Activated CD8-positive, alpha-beta memory T cell treated with anti-CD3 and anti-CD28 coated beads, Interleukin-2, amount 50 U/mL, for 1 hour (primary cell): Measurements from ENCODE around the gene COL1A1.

Experiments
- DNase-seq: peaks from one replicate; pipeline ENCODE4 v3.0.0-alpha.2; 2020; ENCODE audit errors: extremely low read depth

Gene COL1A1

GRCh38 chr17:50154604-50155003 lies 46.8 kb downstream of the COL1A1 start:
- DNase-seq, result no peak

GRCh38 chr17:50153650-50154575 lies 47.5 kb downstream of the COL1A1 start:
- no peak for DNase-seq

DNA sequence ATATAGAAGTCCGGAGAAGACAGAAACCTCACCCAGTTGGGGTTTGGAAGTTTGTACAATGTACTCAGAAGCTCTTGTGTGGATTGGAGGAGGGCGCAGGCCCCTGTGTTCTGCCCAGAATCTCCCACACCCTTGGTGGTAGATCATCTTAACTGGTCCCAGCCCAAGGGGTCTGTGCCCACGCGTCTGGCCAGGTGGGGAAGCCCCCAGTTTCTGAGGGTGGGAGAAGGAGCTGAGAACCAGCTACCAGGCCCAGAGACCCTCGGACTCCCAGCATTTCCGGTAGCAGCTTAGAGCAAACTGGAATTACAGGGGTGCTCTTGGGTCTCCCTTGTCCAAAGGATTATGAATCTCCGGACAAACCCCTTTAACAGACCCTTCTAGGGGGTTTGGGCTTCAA lies 48.7 kb downstream of the COL1A1 start:
- DNase-seq, result no peak

DNA sequence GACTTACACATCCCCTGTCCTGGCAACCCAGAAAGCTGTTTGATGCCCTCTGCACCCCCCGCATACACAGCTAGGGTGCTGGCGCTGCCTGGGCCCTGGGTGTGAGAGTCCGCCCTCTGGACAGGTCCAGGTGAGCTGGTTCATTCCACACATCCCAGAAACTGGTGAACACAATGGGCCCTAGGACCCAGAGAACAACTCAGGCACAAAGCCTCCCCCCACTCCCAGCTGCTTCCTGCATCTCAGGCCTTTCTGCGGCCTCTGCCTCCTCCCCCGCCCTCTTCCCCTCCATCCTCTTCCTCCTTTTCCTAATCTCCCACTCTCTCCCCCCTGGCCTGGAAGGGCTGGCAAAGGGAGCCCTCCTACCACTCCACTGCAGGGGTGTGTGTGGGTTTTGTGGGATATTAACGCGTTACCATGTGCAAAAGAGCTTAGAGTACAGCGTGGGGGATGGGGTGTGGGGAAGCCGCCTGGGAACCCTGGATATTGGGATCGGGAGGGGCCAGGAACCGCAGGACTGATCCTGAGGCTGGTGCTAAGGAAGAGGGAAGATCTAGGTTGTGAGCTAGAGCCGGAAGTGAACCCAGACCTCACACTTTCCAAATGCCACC lies 49.4 kb downstream of the COL1A1 start:
- DNase-seq, result no peak

- DNase-seq, result peak; percentile 61
Measured at GRCh38 chr17:50151041-50151936, 50.1 kb downstream of the COL1A1 start.

- no peak for DNase-seq
Measured at GRCh38 chr17:50150354-50151040, 50.9 kb downstream of the COL1A1 start, which contains the start of gene PPP1R9B. Gene PPP1R9B, minus strand, starts transcription at chr17:50150677. Its CDS starts 164 bp downstream, at chr17:50150513.

GRCh38 chr17:50149417-50150353 lies 51.7 kb downstream of the COL1A1 start:
- no peak for DNase-seq

GRCh38 chr17:50149091-50149416 lies 52.4 kb downstream of the COL1A1 start:
- DNase-seq, result no peak

DNA sequence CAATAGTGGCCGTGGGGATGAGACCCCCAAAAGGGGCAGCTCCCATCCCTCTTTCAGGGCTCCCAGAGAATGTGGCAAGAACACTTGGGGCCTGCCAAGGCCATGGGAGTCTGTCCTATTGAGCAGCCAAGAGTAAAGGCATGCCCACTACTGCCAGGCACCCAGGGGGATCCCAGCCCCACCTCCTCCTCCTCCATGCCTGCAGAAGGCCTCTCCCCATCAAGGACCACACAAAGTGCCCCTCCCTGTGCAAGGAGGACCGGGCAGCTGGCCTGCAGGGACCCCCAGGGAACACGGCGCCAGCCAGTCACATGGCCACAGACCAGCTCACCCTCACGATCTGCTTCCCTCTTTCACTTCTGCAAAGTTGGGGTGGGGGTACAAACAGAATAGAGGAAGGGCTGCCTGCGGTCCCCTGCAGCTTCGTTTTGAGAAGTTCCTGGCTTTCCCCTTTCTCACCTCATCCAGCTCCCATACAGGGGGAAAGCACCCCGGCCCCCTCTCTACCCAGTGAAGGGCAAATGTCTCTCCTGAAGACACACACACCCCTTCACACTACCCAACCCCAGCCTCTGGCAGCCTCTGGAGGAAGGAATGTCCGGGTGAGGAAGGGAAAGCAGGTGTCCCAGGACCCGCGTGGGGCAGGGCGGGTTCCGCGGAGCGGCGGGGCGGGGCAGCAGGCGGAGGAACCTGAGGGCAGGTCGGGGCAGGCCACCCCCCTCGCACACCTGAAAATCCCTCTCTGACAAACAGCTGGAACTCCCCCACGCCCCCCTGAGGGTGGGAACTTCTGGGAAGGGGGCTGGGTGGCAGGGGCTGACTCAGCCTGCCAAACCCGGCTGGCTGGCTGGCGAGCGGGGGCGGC lies 53.0 kb downstream of the COL1A1 start:
- DNase-seq, result peak; percentile 43

- DNase-seq, result no peak
Measured at GRCh38 chr17:50147841-50148225, 53.6 kb downstream of the COL1A1 start.

DNA sequence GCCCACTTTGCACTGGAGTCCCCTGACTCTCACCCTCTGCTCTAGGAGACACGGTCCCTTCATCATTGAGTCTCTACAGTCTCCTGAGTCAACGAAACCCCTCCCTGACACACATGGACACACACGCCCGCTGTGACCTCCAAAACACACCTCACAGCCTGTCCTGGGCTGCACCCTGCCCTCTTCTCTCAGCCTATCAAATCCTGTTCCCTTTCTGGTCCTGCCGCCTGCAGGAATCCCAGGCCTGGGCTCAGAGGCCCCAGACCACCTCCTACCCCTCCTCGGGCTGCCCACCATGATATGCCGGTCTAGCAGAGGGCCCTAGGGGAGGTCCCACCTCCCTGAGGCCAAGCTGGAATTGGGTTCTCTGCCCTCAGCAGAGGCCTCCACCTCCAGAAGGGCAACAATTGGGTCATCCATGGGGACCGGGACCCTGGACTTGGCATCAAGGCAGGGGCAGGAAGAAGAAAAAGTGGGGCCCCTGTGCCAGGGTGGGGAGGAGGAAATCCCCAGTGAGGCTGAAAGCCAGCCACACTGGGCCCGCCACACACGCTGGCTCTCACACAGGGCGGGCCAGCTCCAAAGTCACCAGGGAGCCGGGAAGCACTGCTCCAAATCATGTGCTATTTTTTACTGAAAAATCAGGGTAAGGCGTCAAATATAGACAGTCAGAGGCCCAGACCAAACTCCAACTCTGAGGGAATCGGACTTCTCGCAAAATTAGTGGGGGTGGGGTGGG lies 54.3 kb downstream of the COL1A1 start:
- DNase-seq, result no peak

GRCh38 chr17:50146230-50146926 lies 55.1 kb downstream of the COL1A1 start:
- DNase-seq, result no peak

GRCh38 chr17:50145532-50146229 lies 55.8 kb downstream of the COL1A1 start:
- DNase-seq, result no peak

GRCh38 chr17:50144845-50145531 lies 56.4 kb downstream of the COL1A1 start:
- no peak for DNase-seq

- no peak for DNase-seq
Measured at GRCh38 chr17:50144355-50144754, 57.1 kb downstream of the COL1A1 start.

- no peak for DNase-seq
Measured at GRCh38 chr17:50143461-50144176, 57.8 kb downstream of the COL1A1 start.
